GM08714 (cell line): Measurements from ENCODE around the gene LIMCH1.
"Not testable (repeated sequence)": the region's sequence is repeated elsewhere in the genome, so short reads cannot be mapped to it uniquely, and the experiment has no call there.

ENCODE experiments used
- H3K4me3 ChIP-seq: fragments of 200-500 bp; sonication (Bioruptor generic); 2 replicates; pipeline ENCODE4 v1.5.1; 2014; ENCODE audit warnings: mild to moderate bottlenecking, low read length, inconsistent platforms
- ZNF274 ChIP-seq: IDR thresholded peaks from 2 replicates; pipeline ENCODE4 v1.6.1; 2012; ENCODE audit warnings: mild to moderate bottlenecking, low read depth, low read length

Gene LIMCH1

GRCh38 chr4:41644288-41644914 lies 106.4 kb downstream of the LIMCH1 start:
- no peak overlapping the region for H3K4me3 ChIP-seq
- no peak for TF ChIP-seq ZNF274

GRCh38 chr4:41644915-41645295 lies 106.9 kb downstream of the LIMCH1 start:
- TF ChIP-seq ZNF274, result no peak

DNA sequence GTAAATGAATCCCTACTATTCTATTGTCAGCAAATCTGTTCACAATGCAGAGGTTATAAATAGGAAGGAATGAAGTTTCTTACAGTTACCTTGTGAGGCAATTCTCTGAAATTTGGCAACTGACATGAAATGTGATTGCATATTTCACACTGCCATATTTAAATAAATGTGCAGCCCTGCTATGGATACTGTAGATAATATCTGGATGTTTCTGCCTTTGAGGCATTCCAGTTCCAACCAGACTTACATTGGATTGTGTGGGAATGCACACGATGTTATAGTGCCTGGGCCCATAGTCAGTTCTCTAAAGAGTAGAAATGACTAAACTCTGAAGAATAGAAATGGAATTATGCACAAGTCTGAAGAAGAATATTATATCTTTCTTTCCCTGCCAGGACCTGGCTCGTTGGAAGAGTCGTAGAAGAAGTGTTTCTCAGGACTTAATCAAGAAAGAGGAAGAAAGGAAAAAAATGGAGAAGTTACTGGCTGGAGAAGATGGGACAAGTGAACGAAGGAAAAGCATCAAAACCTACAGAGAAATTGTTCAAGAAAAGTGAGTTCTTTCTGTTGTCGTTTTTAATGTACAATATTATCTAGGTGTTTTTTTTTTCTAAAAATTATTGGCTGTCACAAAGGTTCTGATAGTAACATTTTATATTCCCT lies 107.9 kb downstream of the LIMCH1 start:
- no peak overlapping the region for H3K4me3 ChIP-seq
- no peak for TF ChIP-seq ZNF274

More at GRCh38 chr4:41644915-41645295, 106.9 kb downstream of the LIMCH1 start:
- H3K4me3 ChIP-seq, result no peak overlapping the region

- no peak overlapping the region for H3K4me3 ChIP-seq
- TF ChIP-seq ZNF274, result no peak
Observed at GRCh38 chr4:41646862-41647261, 108.9 kb downstream of the LIMCH1 start.

DNA sequence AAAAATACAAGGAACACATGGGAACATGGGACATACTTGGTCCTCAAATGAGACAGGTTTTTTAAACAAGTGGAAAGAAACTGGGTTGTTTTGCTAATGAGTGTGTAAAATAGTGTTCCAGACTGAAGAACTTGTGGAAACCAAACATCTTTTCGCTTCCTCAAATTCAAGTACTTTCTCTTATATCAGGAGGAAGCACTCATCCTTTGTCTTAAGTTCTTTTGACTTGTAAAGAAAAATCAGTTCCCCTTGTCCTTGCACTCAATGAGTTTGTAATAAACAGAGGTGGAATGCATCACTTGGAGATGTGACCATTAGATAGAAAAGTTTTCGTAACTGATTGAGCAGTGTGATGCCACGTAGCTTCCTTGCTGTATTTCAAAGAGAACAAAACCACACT lies 109.4 kb downstream of the LIMCH1 start:
- TF ChIP-seq ZNF274, result no peak
- H3K4me3 ChIP-seq, result no peak overlapping the region

GRCh38 chr4:41651150-41651549 lies 113.2 kb downstream of the LIMCH1 start:
- not testable (repeated sequence) for H3K4me3 ChIP-seq

DNA sequence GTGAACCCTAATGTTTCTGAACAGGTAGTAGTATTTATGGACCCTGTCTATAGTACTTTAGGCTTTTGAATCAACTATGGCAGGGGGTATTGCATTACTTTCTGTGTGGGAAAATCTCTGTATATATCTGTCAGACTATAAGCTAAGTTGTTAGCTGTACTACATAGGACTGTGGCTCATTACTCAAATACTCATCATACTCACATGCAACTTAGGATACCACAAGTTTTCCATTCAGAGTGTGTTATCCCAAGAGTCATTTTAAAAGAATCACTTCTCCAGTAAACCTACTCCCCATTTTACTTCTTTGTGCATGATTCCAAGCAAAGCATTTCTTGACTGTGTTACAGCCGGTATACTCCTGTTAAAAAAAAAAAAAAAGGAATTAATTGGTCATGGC lies 115.0 kb downstream of the LIMCH1 start:
- no peak overlapping the region for H3K4me3 ChIP-seq
- no peak for TF ChIP-seq ZNF274

- no peak for TF ChIP-seq ZNF274
- H3K4me3 ChIP-seq, result no peak overlapping the region
Observed at GRCh38 chr4:41653523-41653922, 115.6 kb downstream of the LIMCH1 start.

GRCh38 chr4:41655177-41655576 lies 117.2 kb downstream of the LIMCH1 start:
- H3K4me3 ChIP-seq, result no peak overlapping the region
- TF ChIP-seq ZNF274, result no peak

GRCh38 chr4:41656106-41656505 lies 118.1 kb downstream of the LIMCH1 start:
- no peak for TF ChIP-seq ZNF274
- H3K4me3 ChIP-seq, result no peak overlapping the region

- no peak for TF ChIP-seq ZNF274
- no peak overlapping the region for H3K4me3 ChIP-seq
Observed at GRCh38 chr4:41656572-41657520, 118.9 kb downstream of the LIMCH1 start.

- no peak overlapping the region for H3K4me3 ChIP-seq
- no peak for TF ChIP-seq ZNF274
Observed at GRCh38 chr4:41657561-41657960, 119.6 kb downstream of the LIMCH1 start.

GRCh38 chr4:41658163-41658562 lies 120.2 kb downstream of the LIMCH1 start:
- no peak for TF ChIP-seq ZNF274
- H3K4me3 ChIP-seq, result no peak overlapping the region

DNA sequence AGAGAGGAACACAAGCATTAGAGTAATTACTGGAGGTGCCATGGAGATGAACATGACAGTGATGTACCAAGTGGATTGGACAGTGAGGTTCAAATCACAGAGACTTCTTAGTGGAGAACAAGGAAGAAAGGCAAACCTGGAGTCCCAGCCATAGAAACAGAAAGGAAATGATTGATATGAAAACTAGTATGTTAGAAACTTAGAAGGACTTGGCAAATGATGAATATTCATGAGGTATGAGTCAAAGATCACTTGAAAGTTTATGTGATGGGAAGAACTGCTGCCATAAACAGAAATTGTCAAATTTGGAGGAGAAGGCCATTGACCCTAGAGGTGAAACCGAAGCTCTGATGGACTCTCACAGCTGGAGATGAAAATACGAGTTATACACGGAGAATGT lies 122.4 kb downstream of the LIMCH1 start:
- H3K4me3 ChIP-seq, result no peak overlapping the region
- TF ChIP-seq ZNF274, result no peak

GRCh38 chr4:41661442-41662076 lies 123.6 kb downstream of the LIMCH1 start:
- no peak for TF ChIP-seq ZNF274
- no peak overlapping the region for H3K4me3 ChIP-seq
